Fibroblast of the aortic adventitia (primary cell): Measurements from ENCODE around the gene SH3TC1. TPM values are rescaled to one million over a fixed set of nuclear protein-coding genes. Genes with fewer than 3 reads are reported as not detected.

Experiments used
- DNase-seq: peaks from one replicate; pipeline ENCODE4 v3.0.0-alpha.2; 2010; ENCODE audit warnings: low read depth
- H3K4me3 ChIP-seq: 2 replicates; pipeline ENCODE4 v1.5.1; 2011; ENCODE audit warnings: low read depth, mild to moderate bottlenecking, control low read depth, low read length, moderate library complexity
- total RNA-seq: library from RNA; depleted of rRNA; stranded (reverse); fragments of >200 nt; gene quantifications from 2 replicates; pipeline ENCODE4 v1.2.3, GENCODE V29; 2012; ENCODE audit warnings: low replicate concordance
- TF ChIP-seq, protein P1 (sequence below): IDR thresholded peaks from 2 replicates; pipeline ENCODE4 v1.5.1; 2011; ENCODE audit warnings: mild to moderate bottlenecking, low read length, control low read depth, inconsistent platforms; ENCODE audit not compliant: insufficient read depth

The SH3TC1 gene
- total RNA-seq, 1 donor, result 1.5 TPM

DNA sequence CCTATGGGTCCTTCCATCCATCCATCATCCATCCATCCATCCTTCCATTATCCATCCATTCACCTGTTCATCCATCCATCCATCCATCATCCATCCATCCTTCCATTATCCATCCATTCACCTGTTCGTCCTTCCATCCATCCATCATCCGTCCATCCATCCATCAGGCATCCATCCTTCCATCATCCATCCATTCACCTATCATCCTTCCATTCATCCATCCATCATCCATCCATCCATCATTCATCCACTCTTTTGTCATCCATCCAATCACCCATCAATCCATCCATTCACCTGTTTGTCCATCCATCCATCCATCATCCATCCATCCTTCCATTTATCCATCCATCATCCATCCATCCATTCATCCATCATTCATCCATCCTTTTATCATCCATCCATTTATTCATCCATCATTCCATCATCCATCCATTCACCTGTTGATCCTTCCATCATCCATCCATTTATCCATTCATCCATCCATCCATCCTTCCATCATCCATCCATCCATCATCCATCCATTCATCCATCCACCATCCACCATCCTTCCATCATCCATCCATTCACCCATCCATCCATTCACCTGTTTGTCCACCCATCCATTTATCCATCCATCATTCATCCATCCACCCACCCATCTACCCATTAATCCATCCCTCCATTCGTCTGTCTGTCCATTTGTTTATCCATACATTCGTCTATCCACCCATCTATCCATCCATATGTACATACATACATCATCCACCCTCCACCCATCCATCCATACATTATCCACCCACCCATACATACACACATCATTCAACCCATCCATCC, 34.8 kb downstream of the SH3TC1 start:
- DNase-seq, result no peak
- H3K4me3 ChIP-seq, result no peak overlapping the region
- TF ChIP-seq, protein P1, sequence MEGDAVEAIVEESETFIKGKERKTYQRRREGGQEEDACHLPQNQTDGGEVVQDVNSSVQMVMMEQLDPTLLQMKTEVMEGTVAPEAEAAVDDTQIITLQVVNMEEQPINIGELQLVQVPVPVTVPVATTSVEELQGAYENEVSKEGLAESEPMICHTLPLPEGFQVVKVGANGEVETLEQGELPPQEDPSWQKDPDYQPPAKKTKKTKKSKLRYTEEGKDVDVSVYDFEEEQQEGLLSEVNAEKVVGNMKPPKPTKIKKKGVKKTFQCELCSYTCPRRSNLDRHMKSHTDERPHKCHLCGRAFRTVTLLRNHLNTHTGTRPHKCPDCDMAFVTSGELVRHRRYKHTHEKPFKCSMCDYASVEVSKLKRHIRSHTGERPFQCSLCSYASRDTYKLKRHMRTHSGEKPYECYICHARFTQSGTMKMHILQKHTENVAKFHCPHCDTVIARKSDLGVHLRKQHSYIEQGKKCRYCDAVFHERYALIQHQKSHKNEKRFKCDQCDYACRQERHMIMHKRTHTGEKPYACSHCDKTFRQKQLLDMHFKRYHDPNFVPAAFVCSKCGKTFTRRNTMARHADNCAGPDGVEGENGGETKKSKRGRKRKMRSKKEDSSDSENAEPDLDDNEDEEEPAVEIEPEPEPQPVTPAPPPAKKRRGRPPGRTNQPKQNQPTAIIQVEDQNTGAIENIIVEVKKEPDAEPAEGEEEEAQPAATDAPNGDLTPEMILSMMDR, result no peak

DNA sequence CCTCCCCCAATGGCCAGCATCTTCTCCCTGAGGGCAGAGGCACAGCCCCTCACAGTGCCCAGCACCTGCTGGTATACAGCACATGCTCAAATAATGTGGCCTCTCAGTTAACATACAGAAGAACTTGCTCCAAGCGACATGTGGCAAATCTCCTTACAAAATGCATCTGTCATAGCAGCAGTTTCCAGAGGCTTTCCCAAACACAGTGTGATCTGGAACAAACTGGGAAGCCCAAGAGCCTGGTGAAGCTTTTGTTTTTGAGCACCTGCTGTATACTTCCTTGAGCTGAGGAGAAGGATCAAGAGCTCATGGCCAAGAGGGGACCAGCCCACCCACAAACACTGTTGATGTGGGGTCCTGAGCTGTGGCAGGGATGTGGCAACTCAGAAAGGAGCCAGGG, 35.6 kb downstream of the SH3TC1 start:
- no peak overlapping the region for H3K4me3 ChIP-seq
- DNase-seq, result no peak
- TF ChIP-seq, protein P1, result no peak

- no peak for DNase-seq
- H3K4me3 ChIP-seq, result no peak overlapping the region
- TF ChIP-seq, protein P1, result no peak
These were observed 36.1 kb downstream of the SH3TC1 start for GRCh38 chr4:8235224-8235623.

DNA sequence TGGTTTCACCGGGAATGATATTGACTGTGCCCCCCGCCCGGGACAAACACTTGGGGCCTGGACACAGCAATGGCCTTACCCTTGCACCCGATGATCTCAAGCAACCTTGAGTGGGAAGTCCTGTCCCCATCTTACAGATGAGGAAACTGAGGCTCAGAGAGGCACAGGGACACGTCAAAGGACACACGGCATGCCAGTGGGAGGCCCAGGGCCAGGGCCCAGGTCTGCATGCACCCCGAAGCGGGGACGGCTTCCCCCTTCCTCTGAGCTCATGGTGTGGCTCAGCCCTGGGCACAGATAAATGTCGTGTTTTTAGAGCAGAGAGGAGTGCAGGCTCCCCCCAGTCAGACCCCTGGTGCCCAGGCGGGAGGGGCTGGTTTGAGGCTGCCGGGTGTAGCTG, 36.6 kb downstream of the SH3TC1 start:
- no peak overlapping the region for H3K4me3 ChIP-seq
- no peak for DNase-seq
- TF ChIP-seq, protein P1, result no peak

- no peak for DNase-seq
- H3K4me3 ChIP-seq, result no peak overlapping the region
- TF ChIP-seq, protein P1, result no peak
These were observed 37.2 kb downstream of the SH3TC1 start for GRCh38 chr4:8236106-8236919.

DNA sequence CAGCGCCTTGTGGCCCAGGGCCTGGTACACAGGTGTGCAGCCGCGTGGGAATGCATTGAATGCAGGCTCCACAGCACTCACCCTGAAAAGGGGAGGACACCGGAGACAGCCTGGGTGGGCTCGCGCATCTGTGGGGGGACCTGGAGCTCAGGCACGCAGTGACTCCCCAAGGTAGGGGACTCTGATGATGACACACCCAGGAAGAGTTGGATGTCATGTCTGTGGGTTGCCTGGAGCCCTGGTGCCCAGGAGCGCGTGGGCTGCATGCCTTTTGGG, 37.8 kb downstream of the SH3TC1 start:
- TF ChIP-seq, protein P1, result no peak
- no peak for DNase-seq
- H3K4me3 ChIP-seq, result no peak overlapping the region
